Body of pancreas (tissue), 4 donors: Measurements from ENCODE around the gene CBFB.

ENCODE experiments used
- POLR2A ChIP-seq, 3 donors: fragments of 450-650 bp; IDR thresholded peaks; one replicate each; pipeline ENCODE4 v1.6.1; 2016; ENCODE audit warnings: antibody characterized with exemption in 3 of 3, mild to moderate bottlenecking in 2 of 3
- TF ChIP-seq, protein P1 (sequence below), 7 experiments: fragments of 450-650 bp in 4 of 7; fragments of 200-600 bp in 3 of 7; sonication (generic) in 3 of 7; IDR thresholded peaks; one replicate each; pipeline ENCODE4 v1.5.1; 2016 to 2019; ENCODE audit warnings: antibody characterized with exemption in 7 of 7

DNA sequence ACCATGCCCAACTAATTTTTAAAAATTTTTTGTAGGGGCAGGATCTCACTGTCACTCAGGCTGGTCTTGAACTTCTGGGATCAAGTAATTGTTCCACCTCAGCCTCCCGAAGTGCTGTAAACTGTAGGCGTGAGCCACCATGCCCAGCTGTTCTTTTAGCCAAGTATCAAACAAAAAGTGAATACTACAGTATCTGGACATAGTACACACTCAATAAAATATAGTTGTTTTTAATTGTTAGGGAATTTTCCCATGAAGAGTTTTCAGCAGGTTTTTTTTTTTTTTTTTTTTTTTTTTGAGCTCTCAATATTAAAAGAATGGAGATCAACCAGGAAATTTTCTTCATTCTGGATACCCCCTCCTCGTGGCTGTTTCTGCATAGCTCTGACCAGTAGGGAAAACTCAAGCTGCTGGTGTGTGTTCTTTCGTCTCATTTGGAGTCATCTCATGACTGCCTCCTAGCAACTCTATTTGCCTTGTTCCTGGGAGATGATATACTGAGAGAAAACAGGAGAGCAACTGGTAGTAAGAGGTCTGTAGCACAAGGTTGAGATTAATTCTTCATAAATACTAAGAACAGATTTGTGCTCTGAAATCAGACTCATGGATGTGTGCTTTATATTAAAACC is 64.3 kb downstream of the CBFB start:
- TF ChIP-seq, protein P1, sequence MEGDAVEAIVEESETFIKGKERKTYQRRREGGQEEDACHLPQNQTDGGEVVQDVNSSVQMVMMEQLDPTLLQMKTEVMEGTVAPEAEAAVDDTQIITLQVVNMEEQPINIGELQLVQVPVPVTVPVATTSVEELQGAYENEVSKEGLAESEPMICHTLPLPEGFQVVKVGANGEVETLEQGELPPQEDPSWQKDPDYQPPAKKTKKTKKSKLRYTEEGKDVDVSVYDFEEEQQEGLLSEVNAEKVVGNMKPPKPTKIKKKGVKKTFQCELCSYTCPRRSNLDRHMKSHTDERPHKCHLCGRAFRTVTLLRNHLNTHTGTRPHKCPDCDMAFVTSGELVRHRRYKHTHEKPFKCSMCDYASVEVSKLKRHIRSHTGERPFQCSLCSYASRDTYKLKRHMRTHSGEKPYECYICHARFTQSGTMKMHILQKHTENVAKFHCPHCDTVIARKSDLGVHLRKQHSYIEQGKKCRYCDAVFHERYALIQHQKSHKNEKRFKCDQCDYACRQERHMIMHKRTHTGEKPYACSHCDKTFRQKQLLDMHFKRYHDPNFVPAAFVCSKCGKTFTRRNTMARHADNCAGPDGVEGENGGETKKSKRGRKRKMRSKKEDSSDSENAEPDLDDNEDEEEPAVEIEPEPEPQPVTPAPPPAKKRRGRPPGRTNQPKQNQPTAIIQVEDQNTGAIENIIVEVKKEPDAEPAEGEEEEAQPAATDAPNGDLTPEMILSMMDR (IDR thresholded peaks at IDR 0.05): no peak
- TF ChIP-seq POLR2A (IDR thresholded peaks at IDR 0.05): no peak
